ENCODE data around the gene DIS3L2.

DIS3L2 gene

GRCh38 chr2:231928901-231929725 is 32.4 kb upstream of the DIS3L2 start:
- TF ChIP-seq, protein P1, sequence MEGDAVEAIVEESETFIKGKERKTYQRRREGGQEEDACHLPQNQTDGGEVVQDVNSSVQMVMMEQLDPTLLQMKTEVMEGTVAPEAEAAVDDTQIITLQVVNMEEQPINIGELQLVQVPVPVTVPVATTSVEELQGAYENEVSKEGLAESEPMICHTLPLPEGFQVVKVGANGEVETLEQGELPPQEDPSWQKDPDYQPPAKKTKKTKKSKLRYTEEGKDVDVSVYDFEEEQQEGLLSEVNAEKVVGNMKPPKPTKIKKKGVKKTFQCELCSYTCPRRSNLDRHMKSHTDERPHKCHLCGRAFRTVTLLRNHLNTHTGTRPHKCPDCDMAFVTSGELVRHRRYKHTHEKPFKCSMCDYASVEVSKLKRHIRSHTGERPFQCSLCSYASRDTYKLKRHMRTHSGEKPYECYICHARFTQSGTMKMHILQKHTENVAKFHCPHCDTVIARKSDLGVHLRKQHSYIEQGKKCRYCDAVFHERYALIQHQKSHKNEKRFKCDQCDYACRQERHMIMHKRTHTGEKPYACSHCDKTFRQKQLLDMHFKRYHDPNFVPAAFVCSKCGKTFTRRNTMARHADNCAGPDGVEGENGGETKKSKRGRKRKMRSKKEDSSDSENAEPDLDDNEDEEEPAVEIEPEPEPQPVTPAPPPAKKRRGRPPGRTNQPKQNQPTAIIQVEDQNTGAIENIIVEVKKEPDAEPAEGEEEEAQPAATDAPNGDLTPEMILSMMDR (conservative IDR thresholded peaks at IDR 0.05; ENCODE audit: low read length): no peak
- no peak for TF ChIP-seq EZH2phosphoT487 (IDR thresholded peaks at IDR 0.05; ENCODE audit: borderline replicate concordance)
- no peaks in the 10 kb centered on the region for H3K79me2 ChIP-seq (ENCODE audit: insufficient read depth, low read length)
- no peaks in the 10 kb centered on the region for H3F3A ChIP-seq (ENCODE audit: low read depth)
- no peak overlapping the region for H3K4me2 ChIP-seq (ENCODE audit: low read depth, low read length, poor library complexity, severe bottlenecking)
- 0 out of 2 replicates have a peak overlapping the region, but pooled peaks have one; percentile 30 for H2AFZ ChIP-seq (ENCODE audit: low read length)
- H3K4me3 ChIP-seq (ENCODE audit: low read length, poor library complexity, severe bottlenecking): no peak overlapping the region
- H3K9me3 ChIP-seq (ENCODE audit: insufficient read depth, low read depth, low read length): no peaks in the 10 kb centered on the region
- peaks cover 13% of the 10 kb centered on the region for H3K4me1 ChIP-seq (ENCODE audit: insufficient read depth, low read length, poor library complexity, severe bottlenecking)
- H3K9ac ChIP-seq (ENCODE audit: low read depth, low read length, poor library complexity, severe bottlenecking): no peak overlapping the region
- H3K9me2 ChIP-seq (replicated peaks; ENCODE audit: low read depth, low read length): no peaks in the 10 kb centered on the region
- H3K36me3 ChIP-seq (ENCODE audit: insufficient read depth, low read length): no peaks in the 10 kb centered on the region
- H3K27me3 ChIP-seq (ENCODE audit: insufficient read depth, low read length, poor library complexity, severe bottlenecking): peaks cover 11% of the 10 kb centered on the region
- no peaks in the 10 kb centered on the region for H4K20me1 ChIP-seq (ENCODE audit: insufficient read depth, low read length, poor library complexity, severe bottlenecking)

- no peak overlapping the region for H3K4me2 ChIP-seq (ENCODE audit: low read depth, low read length, poor library complexity, severe bottlenecking)
- no peaks in the 10 kb centered on the region for H3K79me2 ChIP-seq (ENCODE audit: insufficient read depth, low read length)
These were observed 31.4 kb upstream of the DIS3L2 start for GRCh38 chr2:231929961-231930592.

DNA sequence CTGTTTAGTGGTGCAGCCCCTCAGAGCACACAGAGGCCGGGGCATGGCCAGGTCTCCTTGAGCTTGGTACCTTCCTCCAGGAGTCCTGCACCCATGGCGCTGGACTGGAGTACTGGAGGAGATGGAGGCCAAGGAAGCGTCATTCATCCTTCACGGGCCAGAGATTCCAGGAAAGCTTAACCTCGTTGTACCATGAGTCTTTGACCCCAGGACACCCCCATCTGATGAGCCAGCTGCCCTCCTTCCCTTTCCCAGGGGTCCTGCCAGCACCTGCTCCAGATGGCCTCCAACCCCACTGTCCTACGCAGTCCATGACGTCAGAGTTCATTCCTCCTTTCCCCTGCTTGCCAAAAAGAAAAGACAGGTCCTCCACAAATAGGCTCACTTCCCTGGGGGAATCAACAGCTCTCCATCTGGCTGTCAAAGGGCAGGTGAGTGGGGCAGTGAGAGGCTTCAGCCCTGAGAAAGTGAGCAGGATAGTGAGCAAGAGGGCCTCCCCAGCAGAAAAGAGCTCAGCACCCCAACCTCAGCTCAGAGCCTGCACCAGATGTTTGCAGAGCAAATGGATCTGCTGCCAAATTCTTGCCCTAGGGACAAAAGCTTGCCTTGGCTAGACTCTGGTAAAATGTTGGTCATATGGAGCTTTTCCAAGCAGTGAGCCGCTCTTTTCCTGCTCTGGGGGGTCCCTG is 30.8 kb upstream of the DIS3L2 start:
- H3K4me1 ChIP-seq (ENCODE audit: insufficient read depth, low read length, poor library complexity, severe bottlenecking): peaks cover 13% of the 10 kb centered on the region

More at GRCh38 chr2:231929961-231930592, 31.4 kb upstream of the DIS3L2 start:
- no peaks in the 10 kb centered on the region for H3F3A ChIP-seq (ENCODE audit: low read depth)
- peaks cover 11% of the 10 kb centered on the region for H3K27me3 ChIP-seq (ENCODE audit: insufficient read depth, low read length, poor library complexity, severe bottlenecking)
- no peak overlapping the region for H3K9ac ChIP-seq (ENCODE audit: low read depth, low read length, poor library complexity, severe bottlenecking)
- no peak overlapping the region for H3K4me3 ChIP-seq (ENCODE audit: low read length, poor library complexity, severe bottlenecking)
- H2AFZ ChIP-seq (ENCODE audit: low read length): no peak overlapping the region
- TF ChIP-seq, protein P1 (conservative IDR thresholded peaks at IDR 0.05; ENCODE audit: low read length): peak; percentile 77
- TF ChIP-seq EZH2phosphoT487 (IDR thresholded peaks at IDR 0.05; ENCODE audit: borderline replicate concordance): no peak
- no peaks in the 10 kb centered on the region for H4K20me1 ChIP-seq (ENCODE audit: insufficient read depth, low read length, poor library complexity, severe bottlenecking)
- no peaks in the 10 kb centered on the region for H3K9me3 ChIP-seq (ENCODE audit: insufficient read depth, low read depth, low read length)
- peaks cover 13% of the 10 kb centered on the region for H3K4me1 ChIP-seq (ENCODE audit: insufficient read depth, low read length, poor library complexity, severe bottlenecking)
- H3K36me3 ChIP-seq (ENCODE audit: insufficient read depth, low read length): no peaks in the 10 kb centered on the region
- no peaks in the 10 kb centered on the region for H3K9me2 ChIP-seq (replicated peaks; ENCODE audit: low read depth, low read length)

More for the DNA sequence above, 30.8 kb upstream of the DIS3L2 start:
- Histone ChIP-seq H3K4me2 (ENCODE audit: low read depth, low read length, poor library complexity, severe bottlenecking) (no peak overlapping the region), H3K36me3 (ENCODE audit: insufficient read depth, low read length) (no peaks in the 10 kb centered on the region), H3F3A (ENCODE audit: low read depth) (no peaks in the 10 kb centered on the region), H3K4me3 (ENCODE audit: low read length, poor library complexity, severe bottlenecking) (no peak overlapping the region), H4K20me1 (ENCODE audit: insufficient read depth, low read length, poor library complexity, severe bottlenecking) (no peaks in the 10 kb centered on the region), H2AFZ (ENCODE audit: low read length) (no peak overlapping the region), H3K79me2 (ENCODE audit: insufficient read depth, low read length) (no peaks in the 10 kb centered on the region), H3K9ac (ENCODE audit: low read depth, low read length, poor library complexity, severe bottlenecking) (no peak overlapping the region), H3K9me2 (replicated peaks; ENCODE audit: low read depth, low read length) (no peaks in the 10 kb centered on the region), H3K27me3 (ENCODE audit: insufficient read depth, low read length, poor library complexity, severe bottlenecking) (peaks cover 11% of the 10 kb centered on the region), H3K9me3 (ENCODE audit: insufficient read depth, low read depth, low read length) (no peaks in the 10 kb centered on the region)
- TF ChIP-seq, protein P1 (conservative IDR thresholded peaks at IDR 0.05; ENCODE audit: low read length): no peak
- TF ChIP-seq EZH2phosphoT487 (IDR thresholded peaks at IDR 0.05; ENCODE audit: borderline replicate concordance): no peak
